GM06990 (cell line): Measurements from ENCODE around the gene EHD4.

ENCODE experiments used
- DNase-seq: peaks from one replicate; pipeline ENCODE4 v3.0.0-alpha.2; 2011; ENCODE audit not compliant: insufficient read length; ENCODE audit errors: extremely low read depth
- H3K27me3 ChIP-seq: replicated peaks from 2 replicates; pipeline ENCODE4 v1.6.0; 2011; ENCODE audit warnings: low read length; ENCODE audit not compliant: control insufficient read depth, insufficient read depth
- H3K36me3 ChIP-seq: 2 replicates; pipeline ENCODE4 v1.5.1; 2011; ENCODE audit warnings: low read length; ENCODE audit not compliant: control insufficient read depth, insufficient read depth
- H3K4me3 ChIP-seq: replicated peaks from 2 replicates; pipeline ENCODE4 v1.5.1; 2011; ENCODE audit warnings: low read depth, mild to moderate bottlenecking, control low read depth, low read length
- TF ChIP-seq, protein P1 (sequence below): IDR thresholded peaks from 2 replicates; pipeline ENCODE4 v1.5.1; 2011; ENCODE audit warnings: low read length, control low read depth, mild to moderate bottlenecking, inconsistent platforms; ENCODE audit not compliant: insufficient read depth, poor library complexity, severe bottlenecking

EHD4 gene

DNA sequence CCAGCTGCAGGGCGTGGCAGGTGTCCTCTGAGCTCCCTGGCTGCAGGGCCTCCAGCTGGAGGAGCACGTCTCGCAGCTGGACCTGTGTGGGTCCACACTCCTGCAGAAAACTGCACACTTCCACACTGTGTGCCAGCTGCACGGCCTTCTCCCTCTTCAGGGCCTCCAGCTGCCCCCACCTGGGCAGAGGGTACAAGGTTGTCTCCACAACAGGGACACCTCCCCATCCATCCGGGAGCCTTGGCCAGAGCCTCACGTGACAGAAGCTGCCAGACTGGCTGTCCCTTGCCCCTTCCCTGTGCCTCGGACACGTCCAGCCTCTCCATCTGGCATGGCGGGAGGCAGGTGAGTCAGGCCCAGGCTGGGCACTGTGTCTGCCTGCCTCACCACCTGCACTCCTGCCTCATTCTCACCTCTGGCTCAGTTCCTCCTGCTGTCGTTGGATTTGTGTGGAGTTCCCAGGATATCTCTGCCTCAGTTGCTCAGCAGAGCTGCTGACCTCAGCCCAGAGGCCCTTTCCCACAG, 93.0 kb downstream of the EHD4 start:
- H3K27me3 ChIP-seq: peaks cover 8% of the 10 kb centered on the region
- no peak for DNase-seq
- H3K4me3 ChIP-seq: no peak overlapping the region
- TF ChIP-seq, protein P1, sequence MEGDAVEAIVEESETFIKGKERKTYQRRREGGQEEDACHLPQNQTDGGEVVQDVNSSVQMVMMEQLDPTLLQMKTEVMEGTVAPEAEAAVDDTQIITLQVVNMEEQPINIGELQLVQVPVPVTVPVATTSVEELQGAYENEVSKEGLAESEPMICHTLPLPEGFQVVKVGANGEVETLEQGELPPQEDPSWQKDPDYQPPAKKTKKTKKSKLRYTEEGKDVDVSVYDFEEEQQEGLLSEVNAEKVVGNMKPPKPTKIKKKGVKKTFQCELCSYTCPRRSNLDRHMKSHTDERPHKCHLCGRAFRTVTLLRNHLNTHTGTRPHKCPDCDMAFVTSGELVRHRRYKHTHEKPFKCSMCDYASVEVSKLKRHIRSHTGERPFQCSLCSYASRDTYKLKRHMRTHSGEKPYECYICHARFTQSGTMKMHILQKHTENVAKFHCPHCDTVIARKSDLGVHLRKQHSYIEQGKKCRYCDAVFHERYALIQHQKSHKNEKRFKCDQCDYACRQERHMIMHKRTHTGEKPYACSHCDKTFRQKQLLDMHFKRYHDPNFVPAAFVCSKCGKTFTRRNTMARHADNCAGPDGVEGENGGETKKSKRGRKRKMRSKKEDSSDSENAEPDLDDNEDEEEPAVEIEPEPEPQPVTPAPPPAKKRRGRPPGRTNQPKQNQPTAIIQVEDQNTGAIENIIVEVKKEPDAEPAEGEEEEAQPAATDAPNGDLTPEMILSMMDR: no peak
- no peaks in the 10 kb centered on the region for H3K36me3 ChIP-seq

DNA sequence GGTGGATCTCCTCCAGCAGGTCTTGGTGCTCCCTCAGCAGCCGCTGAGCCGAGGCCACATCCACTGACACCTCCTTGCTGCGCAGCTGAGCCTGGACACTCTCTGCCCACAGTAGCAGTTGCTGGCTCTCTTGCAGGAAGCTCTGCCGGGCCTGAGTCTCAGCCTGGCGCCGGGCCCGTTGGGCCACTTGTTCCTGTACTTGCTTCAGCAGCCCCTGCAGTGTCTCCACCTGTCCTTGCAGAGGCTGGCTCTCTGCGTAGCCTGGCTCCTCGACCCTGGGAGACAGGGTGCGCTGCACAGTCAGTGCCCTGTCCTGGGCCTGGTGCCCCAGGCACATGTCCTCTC, 94.0 kb downstream of the EHD4 start:
- Histone ChIP-seq H3K27me3 (peaks cover 8% of the 10 kb centered on the region), H3K36me3 (no peaks in the 10 kb centered on the region), H3K4me3 (no peak overlapping the region)
- DNase-seq: no peak
- TF ChIP-seq, protein P1: no peak

DNA sequence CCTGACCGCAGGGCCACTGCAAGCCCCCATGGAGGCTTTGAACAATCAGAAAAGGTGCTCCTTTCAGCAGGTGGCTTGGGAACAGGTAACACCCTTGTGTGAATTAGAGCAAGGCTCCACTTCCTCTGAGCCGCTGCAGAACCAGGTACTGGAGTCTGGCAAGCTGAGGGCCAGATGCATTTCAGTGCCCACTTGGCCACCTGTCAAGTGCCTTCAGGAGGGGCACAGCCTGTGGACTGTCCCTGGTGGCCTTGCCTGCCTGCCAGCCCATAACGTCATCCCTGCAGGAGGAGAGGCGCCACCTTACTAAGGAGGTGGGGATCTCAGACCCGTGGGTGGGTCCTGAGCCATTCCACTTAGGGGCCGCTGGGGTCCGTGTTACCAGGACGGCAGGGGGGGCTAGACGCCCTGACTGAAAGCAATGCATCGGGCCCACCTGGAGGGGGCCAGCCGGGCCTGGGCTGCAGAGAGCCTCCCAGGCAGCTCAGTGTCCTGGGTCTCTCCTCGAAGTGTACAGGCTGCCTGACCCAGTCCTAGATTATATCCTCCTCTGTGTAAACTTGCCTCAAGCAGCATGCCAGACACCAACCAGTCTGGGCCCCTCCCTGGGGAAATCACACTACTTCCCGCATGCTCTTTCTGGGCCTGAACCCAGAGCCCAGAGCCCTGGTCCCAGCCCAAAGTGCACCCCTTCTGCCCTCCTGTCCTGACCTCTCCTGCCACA, 94.6 kb downstream of the EHD4 start:
- no peak for DNase-seq
- Histone ChIP-seq H3K36me3 (no peaks in the 10 kb centered on the region), H3K27me3 (peaks cover 8% of the 10 kb centered on the region), H3K4me3 (no peak overlapping the region)
- TF ChIP-seq, protein P1: no peak

DNA sequence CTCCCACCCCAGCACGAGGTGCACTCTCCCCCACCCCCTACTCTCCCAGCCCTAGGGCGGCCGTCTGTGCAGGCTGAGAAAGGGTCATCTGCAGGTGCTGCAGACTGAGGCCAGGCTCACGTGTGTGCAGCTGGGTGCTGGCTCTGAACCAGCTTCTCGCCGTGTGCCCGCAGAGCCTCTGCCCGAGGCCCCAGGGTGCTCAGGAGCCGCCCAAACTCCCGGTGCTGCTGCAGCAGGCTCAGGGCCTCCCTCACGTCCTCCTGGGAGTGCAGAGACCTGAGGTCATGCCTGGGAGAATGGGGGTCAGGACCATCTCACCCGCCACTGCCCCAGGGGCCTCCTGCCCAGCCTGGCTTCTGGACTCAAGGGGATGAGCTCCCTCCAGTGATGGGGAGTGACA, 95.7 kb downstream of the EHD4 start:
- TF ChIP-seq, protein P1: no peak
- Histone ChIP-seq H3K36me3 (no peaks in the 10 kb centered on the region), H3K4me3 (no peak overlapping the region), H3K27me3 (peaks cover 8% of the 10 kb centered on the region)
- DNase-seq: no peak

DNA sequence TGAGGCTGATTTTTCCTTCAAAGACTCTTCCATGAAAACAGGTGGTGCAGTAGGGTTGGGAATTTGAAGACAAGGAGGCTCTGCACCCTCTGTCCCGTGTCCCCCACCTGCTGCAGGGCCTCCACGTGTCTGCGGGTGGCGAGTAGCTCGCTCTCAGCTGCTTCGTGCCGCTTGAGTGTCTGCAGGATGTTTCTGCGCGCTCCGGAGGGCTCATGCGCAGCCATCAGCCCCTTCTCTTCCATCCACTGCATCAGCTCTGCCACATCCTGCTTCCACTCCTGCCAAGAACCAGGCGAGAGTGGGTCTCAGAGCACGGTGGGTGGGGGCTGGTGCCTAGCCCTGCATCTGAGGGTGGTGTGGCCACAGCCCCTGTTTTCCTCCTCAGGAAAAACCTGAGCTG, 96.3 kb downstream of the EHD4 start:
- TF ChIP-seq, protein P1: no peak
- peaks cover 5% of the 10 kb centered on the region for H3K27me3 ChIP-seq
- no peaks in the 10 kb centered on the region for H3K36me3 ChIP-seq
- no peak overlapping the region for H3K4me3 ChIP-seq
- DNase-seq: no peak
